CD4-positive, alpha-beta T cell treated with Interleukin-15 for 4 hours (primary cell): Measurements from ENCODE around the gene PYY.
"Not testable (repeated sequence)": the region's sequence is repeated elsewhere in the genome, so short reads cannot be mapped to it uniquely, and the experiment has no call there.

ENCODE experiments used
- DNase-seq: peaks from one replicate; pipeline ENCODE4 v3.0.0-alpha.2; 2020; ENCODE audit warnings: low spot score

PYY gene

DNA sequence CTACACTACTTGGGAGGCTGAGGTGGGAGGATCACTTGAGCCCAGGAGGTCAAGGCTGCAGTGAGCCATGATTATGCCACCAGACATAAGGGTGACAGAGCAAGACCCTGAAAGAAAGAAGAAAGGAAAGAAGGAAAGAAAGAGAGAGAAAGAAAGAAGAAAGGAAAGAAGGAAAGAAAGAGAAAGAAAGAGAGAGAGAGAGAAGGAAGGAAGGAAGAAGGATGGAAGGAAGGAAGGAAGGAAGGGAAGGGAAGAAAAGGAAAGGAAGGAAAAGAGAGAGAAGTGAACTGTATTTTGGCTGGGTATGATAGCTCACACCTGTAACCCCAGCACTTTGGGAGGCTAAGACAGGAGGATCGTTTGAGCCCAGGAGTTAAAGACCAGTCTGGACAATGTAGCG lies 24.3 kb upstream of the PYY start:
- no peak for DNase-seq

DNA sequence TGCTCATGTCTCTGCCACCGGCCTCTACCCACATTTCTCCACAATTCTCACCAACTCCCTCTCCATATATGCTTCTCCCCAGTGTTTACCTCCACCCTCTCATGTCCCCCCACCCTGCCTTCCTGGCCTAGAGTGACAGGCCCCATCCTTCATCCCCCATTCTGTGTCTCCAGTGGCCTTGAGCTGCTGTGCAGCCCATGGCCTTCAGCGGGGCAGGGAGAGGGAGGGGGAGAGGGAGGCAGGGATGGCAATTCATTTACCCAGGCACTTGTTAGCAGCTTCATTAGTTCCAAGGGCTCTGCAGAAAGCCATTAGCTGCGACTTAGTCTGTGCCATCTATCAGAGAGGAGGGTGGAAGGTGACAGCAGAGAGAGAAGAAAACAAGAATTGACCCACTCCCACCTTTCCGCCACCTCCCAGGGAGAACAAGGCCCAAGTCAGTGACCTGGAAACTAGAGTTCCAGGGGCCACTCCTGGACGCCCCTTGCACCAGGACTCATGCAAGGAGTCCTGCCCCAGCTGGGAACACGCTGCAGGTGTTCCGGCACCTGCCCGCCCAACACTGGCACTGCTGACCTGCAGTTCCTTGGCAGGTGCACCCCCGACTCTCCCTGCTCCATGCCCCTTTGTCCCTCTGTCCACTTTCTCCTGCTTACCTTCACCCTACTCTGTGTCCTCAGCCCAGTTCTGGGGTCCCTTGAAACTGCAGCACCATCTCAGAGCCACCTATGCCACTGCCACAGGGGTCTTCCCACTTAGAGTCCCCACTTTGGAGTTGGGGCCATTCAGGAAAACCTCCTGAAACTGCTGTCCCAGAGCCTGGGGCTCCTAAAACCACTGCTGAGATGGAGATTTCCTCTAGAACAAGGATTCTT lies 23.5 kb upstream of the PYY start:
- DNase-seq = no peak

DNA sequence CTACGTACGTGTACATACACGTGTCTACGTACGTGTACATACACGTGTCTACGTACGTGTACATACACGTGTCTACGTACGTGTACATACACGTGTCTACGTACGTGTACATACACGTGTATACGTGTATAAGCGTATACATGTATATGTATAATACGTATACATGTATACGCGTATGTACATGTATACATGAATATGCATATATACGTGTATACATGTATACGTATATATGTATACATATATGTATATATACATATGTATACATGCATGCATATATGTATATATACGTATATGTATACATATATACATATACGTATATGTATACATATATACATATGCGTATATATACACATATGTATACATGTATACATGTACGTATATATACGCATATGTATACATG lies 22.2 kb upstream of the PYY start:
- DNase-seq = no peak

DNA sequence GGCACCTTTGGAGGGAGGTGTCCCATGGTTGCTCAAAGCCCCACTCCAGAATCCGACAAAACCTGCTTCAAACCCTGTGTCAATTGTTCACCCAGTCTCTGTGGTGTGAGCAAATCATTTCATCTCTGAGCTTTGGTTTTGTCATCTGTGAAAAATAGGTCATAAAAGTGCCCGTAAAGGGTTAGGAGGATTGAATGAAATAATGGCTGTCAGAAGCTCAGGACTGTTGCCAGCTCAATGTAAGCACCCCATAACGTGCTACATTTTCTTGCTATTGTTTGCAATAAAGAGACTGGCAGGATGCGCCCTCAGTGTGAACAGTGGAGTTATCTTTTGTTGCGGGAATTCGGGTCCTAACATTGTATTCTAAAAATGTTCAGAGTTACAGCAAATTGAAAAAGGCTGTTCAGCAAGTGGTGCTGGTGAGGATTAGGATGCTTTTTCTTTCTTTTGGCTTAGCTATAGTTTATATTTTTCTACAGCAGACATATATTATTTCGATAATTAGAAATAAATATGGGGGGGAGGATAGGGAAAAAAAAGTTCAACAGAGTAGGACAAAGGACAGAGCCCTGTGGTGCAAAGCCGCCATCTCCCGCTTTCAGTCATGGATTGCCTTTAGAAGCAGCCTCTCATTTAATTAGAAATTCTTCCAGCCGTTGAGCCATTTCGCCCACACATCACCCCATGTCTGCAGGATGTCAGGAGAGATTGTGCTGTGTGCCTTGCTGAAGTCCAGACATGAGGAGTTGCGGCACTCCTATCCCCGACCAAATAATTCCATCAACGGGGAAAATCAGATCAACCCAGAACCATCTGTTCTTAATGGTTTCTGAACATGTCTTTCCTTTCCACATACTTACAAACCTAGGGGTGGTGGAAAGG lies 20.9 kb upstream of the PYY start:
- no peak for DNase-seq

DNA sequence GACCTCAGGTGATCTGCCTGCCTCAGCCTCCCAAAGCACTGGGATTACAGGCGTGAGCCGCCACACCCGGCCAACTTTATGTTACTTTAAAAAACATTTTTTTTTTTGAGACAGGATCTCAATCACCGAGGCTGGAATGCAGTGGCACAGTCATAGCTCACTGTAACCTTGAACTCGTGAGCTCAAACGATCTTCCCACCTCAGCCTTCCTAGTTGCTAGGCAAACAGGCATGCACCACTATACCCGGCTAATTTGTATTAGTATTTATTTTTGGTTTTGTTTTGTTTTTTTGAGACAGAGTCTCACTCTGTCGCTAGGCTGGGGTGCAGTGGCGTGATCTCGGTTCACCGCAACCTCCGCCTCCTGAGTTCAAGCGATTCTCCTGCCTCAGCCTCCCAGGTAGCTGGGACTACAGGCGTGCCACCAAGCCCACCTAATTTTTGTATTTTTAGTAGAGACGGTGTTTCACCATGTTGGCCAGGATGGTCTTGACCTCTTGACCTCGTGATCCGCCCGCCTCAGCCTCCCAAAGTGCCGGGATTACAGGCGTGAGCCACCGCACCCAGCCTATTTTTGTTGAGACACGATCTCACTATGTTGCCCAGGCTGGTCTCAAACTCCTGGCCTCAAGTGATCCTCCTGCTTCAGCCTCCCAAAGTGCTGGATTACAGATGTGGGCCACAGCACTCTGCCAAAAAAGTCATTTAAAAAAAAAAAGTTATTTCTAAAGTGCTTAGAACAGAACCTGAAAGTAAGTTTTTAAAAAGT lies 18.9 kb upstream of the PYY start:
- not testable (repeated sequence) for DNase-seq

DNA sequence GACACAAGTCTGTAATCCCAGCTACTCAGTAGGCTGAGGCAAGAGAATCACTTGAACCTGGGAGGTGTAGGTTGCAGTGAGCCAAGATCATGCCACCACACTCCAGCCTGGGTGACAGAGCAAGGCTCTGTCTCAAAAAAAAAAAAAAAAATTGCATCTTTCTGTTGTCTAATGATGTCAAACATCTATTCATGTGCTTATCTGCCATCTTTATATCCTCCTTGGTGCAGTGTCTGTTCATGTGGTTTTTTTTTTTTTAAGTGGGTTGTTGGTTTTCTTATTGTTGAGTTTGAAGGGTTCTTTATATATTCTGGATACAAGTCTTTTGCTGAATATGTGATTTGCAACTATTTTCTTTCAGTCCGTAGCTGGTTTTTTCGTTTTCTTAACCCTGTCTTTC lies 17.7 kb upstream of the PYY start:
- DNase-seq = not testable (repeated sequence)

DNA sequence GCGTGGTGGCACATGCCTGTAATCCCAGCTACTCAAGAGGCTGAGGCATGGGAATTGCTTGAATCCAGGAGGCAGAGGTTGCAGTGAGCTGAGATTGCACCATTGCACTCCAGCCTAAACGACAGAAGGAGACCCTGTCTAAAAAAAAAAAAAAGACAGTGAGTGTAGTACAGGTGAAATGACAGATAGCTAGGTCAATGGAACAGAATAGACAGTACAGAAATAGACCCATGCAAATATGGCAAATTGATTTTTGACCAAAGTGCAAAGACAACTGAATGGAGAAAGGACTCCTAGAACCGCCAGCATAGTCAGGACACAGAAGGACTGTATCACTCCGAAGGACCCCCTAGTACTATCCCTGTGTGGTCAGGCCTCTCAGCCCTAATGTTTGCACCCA lies 16.6 kb upstream of the PYY start:
- no peak for DNase-seq

DNA sequence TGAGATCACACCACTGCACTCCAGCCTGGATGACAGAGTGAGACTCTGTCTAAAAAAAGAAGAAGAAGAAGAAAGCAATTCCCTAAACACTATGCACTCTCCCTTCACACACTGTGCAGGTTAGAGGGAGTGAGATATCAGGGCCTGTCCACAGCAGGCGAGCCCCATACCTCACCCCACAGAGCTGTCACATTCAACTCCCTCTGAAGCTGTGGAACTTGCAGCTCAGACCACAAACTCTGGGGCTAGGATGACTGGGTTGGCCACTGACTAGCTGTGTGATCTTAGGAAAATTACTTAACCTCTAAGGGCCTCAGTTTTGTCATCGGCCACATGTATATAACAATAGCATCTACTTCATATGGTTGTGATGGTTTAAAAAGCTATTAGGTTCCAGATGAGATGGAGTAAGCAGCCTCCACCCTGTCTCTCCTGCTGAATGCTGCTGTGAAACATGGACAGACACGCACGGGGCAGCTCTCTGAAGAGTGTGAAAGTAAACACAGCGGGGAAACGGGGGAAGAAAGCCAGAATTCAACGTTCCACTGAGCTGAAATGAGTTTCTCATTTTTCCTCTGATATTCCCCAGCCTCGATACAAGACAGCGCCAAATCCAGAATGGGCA lies 13.6 kb upstream of the PYY start:
- no peak for DNase-seq

DNA sequence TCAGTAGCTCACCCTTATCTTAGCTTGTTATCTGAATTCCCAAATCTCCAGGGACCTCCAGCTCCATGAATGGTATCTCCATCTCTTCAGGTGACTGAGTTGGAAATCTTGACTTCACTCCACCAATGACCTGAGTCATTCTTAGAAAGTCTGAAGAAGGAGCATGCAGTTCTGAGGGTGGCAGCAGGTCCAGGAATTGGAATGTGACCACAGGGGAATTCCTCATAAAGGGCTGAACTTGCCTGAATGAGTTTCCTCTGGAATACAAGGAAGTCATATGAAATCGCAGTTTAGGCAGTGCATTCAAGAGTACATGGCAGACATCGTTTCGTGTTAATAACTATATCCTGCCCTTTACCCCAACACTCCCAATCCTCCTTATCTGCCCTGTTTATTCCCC lies 12.5 kb upstream of the PYY start:
- DNase-seq = no peak

DNA sequence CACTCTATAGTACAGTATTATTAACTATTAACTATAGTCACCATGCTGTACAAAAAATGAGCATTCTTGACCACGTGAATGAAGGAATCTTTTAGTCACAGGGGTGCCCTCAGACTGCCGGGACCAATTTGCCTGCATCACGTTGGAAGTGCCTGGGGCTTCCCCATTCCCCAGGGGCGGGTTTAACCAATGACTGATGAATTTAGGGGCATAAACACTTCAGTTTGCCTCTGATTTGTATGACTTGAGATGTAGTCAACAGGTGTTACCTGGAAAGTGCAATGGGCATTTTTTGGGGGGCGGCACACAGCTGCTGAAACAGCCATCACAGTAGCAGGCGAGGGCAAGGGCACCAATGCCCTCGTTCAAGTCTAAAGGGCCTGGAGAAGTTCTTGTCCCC lies 8.7 kb upstream of the PYY start:
- no peak for DNase-seq

DNA sequence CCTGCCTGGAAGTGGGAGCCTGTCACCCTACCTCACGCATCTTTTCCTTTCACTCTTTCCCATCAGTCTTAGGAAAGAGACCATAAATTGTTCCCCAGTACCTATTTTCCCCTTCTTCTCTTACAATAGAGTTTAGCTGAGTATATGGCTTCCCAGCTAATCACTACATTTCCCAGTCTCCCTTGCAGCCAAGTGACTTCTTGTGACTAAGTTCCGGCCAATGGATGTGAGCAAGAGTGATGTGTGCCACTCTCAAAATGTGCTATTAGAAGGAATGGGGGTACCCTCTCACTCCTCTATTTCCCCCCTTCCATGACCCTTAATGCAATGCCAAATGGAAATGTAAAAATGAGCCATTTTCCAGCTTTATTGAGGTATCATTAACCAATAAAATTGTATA lies 8.2 kb upstream of the PYY start:
- DNase-seq = no peak

DNA sequence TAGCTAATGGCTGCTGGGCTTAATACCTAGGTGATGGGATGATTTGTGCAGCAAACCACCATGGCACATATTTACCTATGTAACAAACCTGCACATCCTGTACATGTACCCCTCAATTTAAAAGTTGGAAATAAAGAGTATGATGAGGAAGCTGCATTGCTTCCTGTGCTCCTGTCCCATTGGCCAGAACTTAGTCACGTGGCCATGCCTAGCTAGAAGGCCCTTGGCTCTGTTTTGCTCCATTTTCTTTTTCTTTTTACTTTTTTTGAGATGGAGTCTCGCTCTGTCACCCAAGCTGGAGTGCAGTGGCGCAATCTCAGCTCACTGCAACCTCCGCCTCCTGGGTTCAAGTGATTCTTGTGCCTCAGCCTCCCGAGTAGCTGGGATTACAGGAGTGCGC lies 7.6 kb upstream of the PYY start:
- DNase-seq = not testable (repeated sequence)

DNA sequence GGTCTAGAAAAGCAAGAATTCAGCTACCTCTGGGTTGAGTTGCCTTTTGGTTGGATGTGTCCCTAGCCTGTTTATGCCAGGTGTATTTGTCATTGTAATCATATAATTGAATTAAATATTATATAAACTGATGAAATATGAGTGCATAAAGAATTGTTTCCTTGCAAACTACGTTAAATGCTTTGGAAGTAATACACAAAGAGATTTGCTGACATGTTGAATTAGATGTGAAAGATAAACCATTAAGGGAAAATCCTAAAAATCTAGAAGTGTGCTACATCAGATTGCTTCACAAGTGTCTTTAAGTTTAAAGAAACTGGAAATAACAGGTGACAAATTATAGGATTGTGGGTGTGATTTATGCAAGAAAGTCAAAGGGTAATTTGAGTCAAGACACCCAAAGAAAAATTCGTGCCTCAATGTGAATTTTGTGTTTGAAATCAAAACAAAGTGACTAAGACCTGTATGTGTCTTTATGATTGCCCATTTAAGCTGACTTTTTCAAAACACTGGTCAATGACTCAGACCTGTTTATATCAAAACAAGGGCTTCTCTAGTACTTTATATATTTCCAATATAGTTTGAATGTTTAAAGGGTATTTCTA lies 5.1 kb upstream of the PYY start:
- DNase-seq = no peak

DNA sequence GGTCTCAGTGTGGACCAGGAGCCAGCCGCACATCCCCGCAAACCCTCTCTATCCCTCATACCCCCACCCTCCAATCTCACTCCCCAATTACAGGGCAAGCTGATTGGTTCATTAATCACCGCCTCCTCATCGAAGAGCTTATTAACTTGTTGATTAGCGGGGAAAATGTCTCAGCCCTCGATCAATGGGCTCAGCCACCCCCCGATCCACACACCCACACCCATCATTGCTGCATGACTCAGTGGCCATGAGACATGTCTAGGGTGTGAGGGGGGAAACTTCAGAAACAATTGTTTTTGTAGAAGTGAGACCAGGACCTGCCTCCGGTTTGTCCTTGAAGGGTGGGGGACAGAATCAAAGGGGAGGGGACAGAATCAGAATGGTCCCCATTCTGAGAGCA lies 2.5 kb upstream of the PYY start:
- DNase-seq = no peak

DNA sequence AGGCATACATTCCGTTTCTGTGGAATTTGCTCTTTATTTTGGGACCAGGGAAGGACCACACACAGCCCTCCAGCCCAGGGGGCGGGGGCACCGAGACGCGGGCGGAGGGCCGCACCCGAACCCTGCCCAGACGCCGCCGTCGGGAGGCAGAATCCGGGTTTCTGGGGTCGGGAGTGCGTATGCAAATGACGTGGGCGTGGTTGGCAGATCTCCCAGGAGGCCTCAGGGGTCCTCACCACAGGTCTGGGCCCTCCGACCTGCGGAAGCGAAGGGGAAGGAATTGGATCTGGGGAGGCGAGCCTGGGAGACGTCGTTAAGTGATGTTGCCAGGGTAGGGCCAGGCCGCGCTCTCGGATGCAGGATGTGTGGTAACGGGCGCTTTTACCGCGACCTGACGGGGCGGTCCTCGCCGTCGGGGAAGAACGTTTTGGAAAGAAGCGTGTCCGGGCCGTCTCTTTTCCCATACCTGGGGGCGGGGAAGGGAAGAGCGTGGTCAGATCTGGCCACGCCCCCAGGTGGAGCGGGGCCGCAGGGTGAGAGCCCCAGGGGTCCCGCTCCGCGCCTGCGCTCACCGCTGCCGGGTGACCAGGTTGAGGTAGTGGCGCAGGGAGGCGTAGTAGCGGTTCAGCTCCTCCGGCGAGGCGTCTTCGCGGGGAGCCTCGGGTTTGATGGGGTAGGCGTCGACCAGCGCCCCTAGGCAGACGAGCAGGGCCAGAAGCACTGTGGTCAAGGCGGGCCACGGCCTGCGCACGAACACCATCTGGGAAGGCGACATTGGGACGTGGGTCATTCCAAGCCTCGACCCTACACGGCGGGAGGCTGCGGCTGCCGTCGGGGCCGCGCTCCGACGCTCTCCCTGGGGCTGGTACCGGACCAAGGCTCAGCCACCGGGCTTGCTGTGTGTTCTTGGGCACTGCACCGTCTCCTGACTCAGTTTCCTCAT lies 745 bp downstream of the PYY start:
- no peak for DNase-seq

DNA sequence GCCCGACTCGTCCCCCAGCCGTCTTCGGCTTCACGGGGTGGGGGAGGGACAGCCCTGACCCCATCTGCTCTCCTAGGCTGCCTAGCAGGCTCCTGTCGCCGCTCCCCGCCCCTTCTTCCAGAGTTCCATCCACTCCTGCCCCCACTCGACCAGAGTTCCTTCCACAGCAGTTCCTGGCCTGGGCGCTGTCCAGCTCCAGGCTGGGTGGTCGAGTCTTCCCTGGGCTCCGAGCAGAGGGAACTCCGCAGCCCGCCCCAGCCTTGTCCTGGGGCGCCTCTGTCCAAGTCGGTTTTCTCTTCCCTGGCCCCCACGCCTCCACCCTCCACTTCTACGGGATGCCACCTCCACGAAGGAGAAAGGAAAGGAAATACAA lies 1.4 kb downstream of the PYY start:
- DNase-seq = no peak

DNA sequence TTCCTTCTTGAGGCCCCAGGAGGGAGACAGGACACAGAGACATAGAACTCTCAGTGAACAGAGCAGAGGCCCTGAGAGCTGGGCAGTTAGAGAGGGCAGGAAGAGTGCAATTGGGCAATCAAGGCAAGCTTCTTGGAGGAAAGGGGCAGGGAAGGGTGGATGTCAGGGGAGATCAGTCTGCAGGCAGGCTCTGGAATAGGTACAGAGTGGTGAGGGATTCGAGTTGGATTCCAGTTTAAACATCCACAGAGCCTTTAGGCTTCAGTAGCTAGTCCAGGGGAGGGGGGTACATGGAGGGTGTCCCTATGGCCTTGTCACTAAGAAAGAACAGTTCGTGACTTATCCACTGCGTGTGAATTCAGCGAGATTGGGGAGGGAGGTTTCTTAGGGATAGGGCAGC lies 2.0 kb downstream of the PYY start:
- DNase-seq = no peak

DNA sequence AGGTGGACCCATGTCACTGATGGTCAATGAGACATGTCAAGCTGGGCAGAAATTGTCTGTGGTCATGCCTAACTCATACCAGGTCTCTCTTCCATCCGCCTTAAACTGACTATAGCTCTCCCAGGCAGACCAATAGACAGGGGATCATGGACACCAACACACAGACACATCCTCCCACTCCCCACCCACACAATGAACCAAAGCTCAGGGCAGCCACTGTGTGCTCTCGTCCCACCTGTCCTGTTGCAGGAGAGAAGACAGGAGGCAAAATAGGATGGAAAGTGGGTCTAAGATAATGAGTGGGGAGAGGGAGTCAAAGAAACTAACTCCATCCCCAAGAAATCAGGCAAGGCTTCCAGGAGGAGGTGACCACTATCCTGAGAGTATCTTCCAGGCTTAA lies 3.2 kb downstream of the PYY start:
- DNase-seq = no peak

DNA sequence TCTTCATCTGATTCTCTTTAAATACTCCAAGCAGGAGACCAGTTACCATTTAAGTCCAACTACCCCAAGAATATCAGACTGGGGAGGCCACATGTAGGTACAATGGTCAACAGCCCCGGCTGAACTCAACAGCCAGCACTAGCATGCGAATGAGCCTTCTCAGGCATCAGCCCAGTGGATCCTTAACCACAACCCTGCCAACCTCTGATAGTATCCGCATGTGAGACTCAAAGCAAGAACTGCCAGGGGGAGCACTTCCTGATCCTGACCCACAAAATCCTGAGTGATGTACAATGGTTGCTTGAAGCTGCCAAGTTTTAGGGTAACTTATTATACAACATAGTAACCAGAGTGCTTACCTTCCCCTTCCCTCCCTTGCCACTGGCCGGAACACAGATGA lies 4.0 kb downstream of the PYY start:
- no peak for DNase-seq

DNA sequence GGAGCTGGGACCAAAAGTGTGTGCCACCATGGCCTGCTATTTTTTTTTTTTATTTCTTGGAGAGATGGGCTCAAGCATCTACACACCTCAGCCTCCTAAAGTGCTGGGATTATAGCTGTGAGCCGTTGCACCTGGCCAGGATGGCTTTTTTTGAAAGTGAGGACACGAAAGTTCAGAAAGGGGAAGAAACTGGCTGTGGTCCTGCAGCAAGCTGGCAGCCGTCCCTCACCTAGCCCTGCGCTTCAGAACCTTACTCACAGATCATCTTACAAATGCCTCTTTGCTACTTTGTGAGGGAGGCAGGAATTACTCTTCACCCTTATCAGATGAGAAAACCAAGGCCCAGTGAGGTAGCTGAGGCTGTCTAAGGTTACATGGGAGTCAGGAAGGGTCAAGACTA lies 7.0 kb downstream of the PYY start:
- no peak for DNase-seq
